MM.1S (cell line): ENCODE measurements around the gene MAML3.

ENCODE experiments used
- EZH2phosphoT487 ChIP-seq: fragments of 300-600 bp; sonication (generic); IDR thresholded peaks from 2 replicates; pipeline ENCODE4 v1.6.1; 2018; ENCODE audit warnings: antibody characterized with exemption, low read length
- TF ChIP-seq, protein P1 (sequence below): fragments of 300-600 bp; sonication (generic); IDR thresholded peaks from 2 replicates; pipeline ENCODE4 v1.5.1; 2016; ENCODE audit warnings: antibody characterized with exemption, low read length, mixed read lengths

DNA sequence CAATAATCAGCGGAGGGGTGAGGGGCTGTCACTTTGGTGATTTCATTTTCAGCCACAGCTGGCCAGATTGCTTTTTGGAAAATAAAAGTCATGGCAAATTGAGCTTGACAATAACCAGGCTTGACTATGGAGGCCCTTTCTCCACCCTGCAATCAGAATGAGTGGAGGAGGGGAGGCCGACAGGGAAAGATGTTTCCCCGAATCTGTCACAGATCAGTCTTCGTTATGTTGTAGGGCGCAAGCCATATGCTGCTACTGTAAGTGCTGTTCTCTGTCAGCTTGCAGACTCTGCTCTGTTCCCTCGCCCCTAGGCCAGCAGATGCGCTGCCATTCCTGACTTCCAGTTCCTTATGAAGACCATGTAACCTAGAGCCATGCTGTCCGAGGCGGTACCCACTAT, 374.3 kb downstream of the MAML3 start:
- TF ChIP-seq EZH2phosphoT487: no peak
- TF ChIP-seq, protein P1, sequence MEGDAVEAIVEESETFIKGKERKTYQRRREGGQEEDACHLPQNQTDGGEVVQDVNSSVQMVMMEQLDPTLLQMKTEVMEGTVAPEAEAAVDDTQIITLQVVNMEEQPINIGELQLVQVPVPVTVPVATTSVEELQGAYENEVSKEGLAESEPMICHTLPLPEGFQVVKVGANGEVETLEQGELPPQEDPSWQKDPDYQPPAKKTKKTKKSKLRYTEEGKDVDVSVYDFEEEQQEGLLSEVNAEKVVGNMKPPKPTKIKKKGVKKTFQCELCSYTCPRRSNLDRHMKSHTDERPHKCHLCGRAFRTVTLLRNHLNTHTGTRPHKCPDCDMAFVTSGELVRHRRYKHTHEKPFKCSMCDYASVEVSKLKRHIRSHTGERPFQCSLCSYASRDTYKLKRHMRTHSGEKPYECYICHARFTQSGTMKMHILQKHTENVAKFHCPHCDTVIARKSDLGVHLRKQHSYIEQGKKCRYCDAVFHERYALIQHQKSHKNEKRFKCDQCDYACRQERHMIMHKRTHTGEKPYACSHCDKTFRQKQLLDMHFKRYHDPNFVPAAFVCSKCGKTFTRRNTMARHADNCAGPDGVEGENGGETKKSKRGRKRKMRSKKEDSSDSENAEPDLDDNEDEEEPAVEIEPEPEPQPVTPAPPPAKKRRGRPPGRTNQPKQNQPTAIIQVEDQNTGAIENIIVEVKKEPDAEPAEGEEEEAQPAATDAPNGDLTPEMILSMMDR: no peak
